Activated CD4-positive, alpha-beta memory T cell treated with anti-CD3 and anti-CD28 coated beads for 36 hours (primary cell): Measurements from ENCODE around the gene DENND1C. TPM values are rescaled to one million over a fixed set of nuclear protein-coding genes. Genes with fewer than 3 reads are reported as not detected.
"Not testable (repeated sequence)": the region's sequence is repeated elsewhere in the genome, so short reads cannot be mapped to it uniquely, and the experiment has no call there.

Source experiments
- CTCF ChIA-PET: fragments of 350-600 bp; sonication (Branson Sonifier 250); formaldehyde crosslinking; loops from one replicate; lab custom pipeline; 2021; ENCODE audit warnings: antibody characterized with exemption, inconsistent platforms; lab: Charles Lee
- POLR2A ChIA-PET: fragments of 350-600 bp; sonication (Branson Sonifier 250); formaldehyde crosslinking; loops from one replicate; lab custom pipeline; 2021; ENCODE audit warnings: antibody characterized with exemption; lab: Charles Lee
- DNase-seq: peaks from one replicate; pipeline ENCODE4 v3.0.0-alpha.2; 2020
- H3K27ac Mint-ChIP-seq: one replicate; pipeline ENCODE4 v1.8.0; 2021; ENCODE audit warnings: mixed read lengths
- H3K27me3 Mint-ChIP-seq: one replicate; pipeline ENCODE4 v1.8.0; 2021; ENCODE audit warnings: mixed read lengths
- H3K36me3 Mint-ChIP-seq: one replicate; pipeline ENCODE4 v1.8.0; 2021; ENCODE audit warnings: mixed read lengths
- H3K4me1 Mint-ChIP-seq: one replicate; pipeline ENCODE4 v1.8.0; 2021; ENCODE audit warnings: low read depth, mixed read lengths
- H3K4me3 Mint-ChIP-seq: one replicate; pipeline ENCODE4 v1.8.0; 2021; ENCODE audit warnings: mild to moderate bottlenecking, mixed read lengths
- H3K9me3 Mint-ChIP-seq: one replicate; pipeline ENCODE4 v1.8.0; 2021; ENCODE audit warnings: mixed read lengths
- intact Hi-C: fragments of 100-400 bp; cut with micrococcal nuclease; formaldehyde crosslinking; loops from one replicate; pipeline ENCODE4 v1.15.1; 2023
- total RNA-seq, 2 experiments: library from RNA; stranded (reverse); gene quantifications; one replicate each; pipeline ENCODE4 v1.2.3, GENCODE V29; 2021

DENND1C gene
- total RNA-seq, 2 experiments from 2014 or later: 62.1 to 69.3 TPM

GRCh38 chr19:6443986-6444385, 37.6 kb downstream of the DENND1C start:
- no peak for DNase-seq
- Mint-ChIP-seq H3K27me3 (no peaks in the 10 kb centered on the region), H3K9me3 (no peaks in the 10 kb centered on the region), H3K27ac (no peak overlapping the region), H3K36me3 (peaks cover 6% of the 10 kb centered on the region), H3K4me3 (no peak overlapping the region), H3K4me1 (no peaks in the 10 kb centered on the region)
- CTCF ChIA-PET: no interaction called here
- POLR2A ChIA-PET: no interaction called here
- intact Hi-C loops: no loop called here

GRCh38 chr19:6442087-6442688, 39.4 kb downstream of the DENND1C start:
- POLR2A ChIA-PET: no interaction called here
- Mint-ChIP-seq H3K27me3 (no peaks in the 10 kb centered on the region), H3K4me3 (no peak overlapping the region), H3K27ac (no peak overlapping the region), H3K9me3 (no peaks in the 10 kb centered on the region), H3K36me3 (peaks cover 6% of the 10 kb centered on the region), H3K4me1 (no peaks in the 10 kb centered on the region)
- intact Hi-C loops: no loop called here
- DNase-seq: no peak
- CTCF ChIA-PET: no interaction called here

- Mint-ChIP-seq H3K4me3 (no peak overlapping the region), H3K4me1 (no peaks in the 10 kb centered on the region), H3K9me3 (no peaks in the 10 kb centered on the region), H3K27me3 (no peaks in the 10 kb centered on the region), H3K27ac (no peak overlapping the region), H3K36me3 (no peaks in the 10 kb centered on the region)
- ChIA-PET POLR2A (no interaction called here), CTCF (no interaction called here)
- intact Hi-C loops: no loop called here
- DNase-seq: no peak
Observed at GRCh38 chr19:6440905-6441304, 40.7 kb downstream of the DENND1C start.

- no peaks in the 10 kb centered on the region for H3K9me3 Mint-ChIP-seq
- POLR2A ChIA-PET: no interaction called here
- H3K27ac Mint-ChIP-seq: no peak overlapping the region
- H3K27me3 Mint-ChIP-seq: no peaks in the 10 kb centered on the region
- DNase-seq: no peak
- CTCF ChIA-PET: no interaction called here
- H3K4me1 Mint-ChIP-seq: no peaks in the 10 kb centered on the region
- H3K36me3 Mint-ChIP-seq: no peaks in the 10 kb centered on the region
- H3K4me3 Mint-ChIP-seq: no peak overlapping the region
- intact Hi-C loops: no loop called here
Observed at GRCh38 chr19:6439743-6440142, 41.8 kb downstream of the DENND1C start.

GRCh38 chr19:6433663-6434062, 47.9 kb downstream of the DENND1C start, which contains the start of gene SLC25A41:
SLC25A41 (minus strand) TSS chr19:6433763; CDS start chr19:6433693, 70 bp downstream.
- Mint-ChIP-seq H3K27me3 (no peaks in the 10 kb centered on the region), H3K36me3 (no peaks in the 10 kb centered on the region), H3K4me3 (no peak within 1 kb of the TSS), H3K27ac (no peak within 1 kb of the TSS), H3K4me1 (no peaks in the 10 kb centered on the region), H3K9me3 (no peaks in the 10 kb centered on the region)
- ChIA-PET CTCF (no interaction called here), POLR2A (no interaction called here)
- no peak for DNase-seq
- intact Hi-C loops: no loop called here

- no peak for DNase-seq
- no peaks in the 10 kb centered on the region for H3K4me1 Mint-ChIP-seq
- no peaks in the 10 kb centered on the region for H3K36me3 Mint-ChIP-seq
- no peaks in the 10 kb centered on the region for H3K9me3 Mint-ChIP-seq
- POLR2A ChIA-PET: no interaction called here
- H3K27me3 Mint-ChIP-seq: no peaks in the 10 kb centered on the region
- CTCF ChIA-PET: no interaction called here
- H3K4me3 Mint-ChIP-seq: no peak overlapping the region
- no peak overlapping the region for H3K27ac Mint-ChIP-seq
- intact Hi-C loops: no loop called here
Observed at GRCh38 chr19:6433165-6433564, 48.4 kb downstream of the DENND1C start.

GRCh38 chr19:6431891-6432290, 49.7 kb downstream of the DENND1C start:
- CTCF ChIA-PET: no interaction called here
- POLR2A ChIA-PET: no interaction called here
- no peaks in the 10 kb centered on the region for H3K36me3 Mint-ChIP-seq
- intact Hi-C loops: no loop called here
- no peak for DNase-seq
- no peaks in the 10 kb centered on the region for H3K4me1 Mint-ChIP-seq
- H3K4me3 Mint-ChIP-seq: no peak overlapping the region
- no peak overlapping the region for H3K27ac Mint-ChIP-seq
- no peaks in the 10 kb centered on the region for H3K27me3 Mint-ChIP-seq
- no peaks in the 10 kb centered on the region for H3K9me3 Mint-ChIP-seq

GRCh38 chr19:6429419-6430221, 52.0 kb downstream of the DENND1C start:
- H3K27me3 Mint-ChIP-seq: no peaks in the 10 kb centered on the region
- H3K4me1 Mint-ChIP-seq: peaks cover 10% of the 10 kb centered on the region
- POLR2A ChIA-PET: no interaction called here
- CTCF ChIA-PET: no interaction called here
- DNase-seq: no peak
- peak overlapping the region; percentile 12 for H3K4me3 Mint-ChIP-seq
- no peak overlapping the region for H3K27ac Mint-ChIP-seq
- intact Hi-C loops: no loop called here
- no peaks in the 10 kb centered on the region for H3K36me3 Mint-ChIP-seq
- peaks cover 3% of the 10 kb centered on the region for H3K9me3 Mint-ChIP-seq

GRCh38 chr19:6428692-6429418, 52.7 kb downstream of the DENND1C start:
- intact Hi-C loops, H3K27me3 Mint-ChIP-seq, H3K27ac Mint-ChIP-seq, DNase-seq, CTCF ChIA-PET, H3K9me3 Mint-ChIP-seq, H3K4me3 Mint-ChIP-seq, H3K36me3 Mint-ChIP-seq: not testable (repeated sequence)
- peaks cover 10% of the 10 kb centered on the region for H3K4me1 Mint-ChIP-seq
- POLR2A ChIA-PET: interaction anchor here (0.6 kb wide), 1 partner anchor 96 kb away, joined by 3 read pairs; no protein-coding TSS in a partner anchor

GRCh38 chr19:6427131-6427530, 54.5 kb downstream of the DENND1C start:
- DNase-seq: no peak
- Mint-ChIP-seq H3K4me1 (peaks cover 24% of the 10 kb centered on the region), H3K4me3 (no peak overlapping the region), H3K27me3 (no peaks in the 10 kb centered on the region), H3K27ac (no peak overlapping the region), H3K36me3 (peaks cover 13% of the 10 kb centered on the region), H3K9me3 (peaks cover 3% of the 10 kb centered on the region)
- intact Hi-C loops: no loop called here
- ChIA-PET CTCF (no interaction called here), POLR2A (no interaction called here)

- H3K27ac Mint-ChIP-seq: peak overlapping the region; percentile 92
- H3K36me3 Mint-ChIP-seq: peaks cover 19% of the 10 kb centered on the region
- POLR2A ChIA-PET: interaction anchor here (0.6 to 2.7 kb wide), 3 partner anchors 33 to 316 kb away, joined by 3 to 15 read pairs (median 5); partner anchors contain the start of genes ALKBH7 and GTF2F1
- H3K4me3 Mint-ChIP-seq: peak overlapping the region; percentile 75
- H3K4me1 Mint-ChIP-seq: peaks cover 33% of the 10 kb centered on the region
- CTCF ChIA-PET: interaction anchor here (0.9 to 1.7 kb wide), 5 partner anchors 65 to 458 kb away, joined by 3 to 5 read pairs (median 4); partner anchors contain the start of gene CLPP
- peaks cover 3% of the 10 kb centered on the region for H3K9me3 Mint-ChIP-seq
- H3K27me3 Mint-ChIP-seq: no peaks in the 10 kb centered on the region
- peak; percentile 39 for DNase-seq
- intact Hi-C loops: loop anchor here (1.0 to 2.0 kb wide), 9 partner anchors 33 to 522 kb away; partner anchors contain the start of genes CLPP, DENND1C, GTF2F1 and SH2D3A
Observed at GRCh38 chr19:6425732-6426620, 55.6 kb downstream of the DENND1C start.
